ENCODE results near the gene BLZF1.
A peak's percentile ranks its signal among the peaks of the same experiment; 100 is the strongest.
"Not testable (repeated sequence)": the region's sequence is repeated elsewhere in the genome, so short reads cannot be mapped to it uniquely, and the experiment has no call there.

Gene BLZF1

DNA sequence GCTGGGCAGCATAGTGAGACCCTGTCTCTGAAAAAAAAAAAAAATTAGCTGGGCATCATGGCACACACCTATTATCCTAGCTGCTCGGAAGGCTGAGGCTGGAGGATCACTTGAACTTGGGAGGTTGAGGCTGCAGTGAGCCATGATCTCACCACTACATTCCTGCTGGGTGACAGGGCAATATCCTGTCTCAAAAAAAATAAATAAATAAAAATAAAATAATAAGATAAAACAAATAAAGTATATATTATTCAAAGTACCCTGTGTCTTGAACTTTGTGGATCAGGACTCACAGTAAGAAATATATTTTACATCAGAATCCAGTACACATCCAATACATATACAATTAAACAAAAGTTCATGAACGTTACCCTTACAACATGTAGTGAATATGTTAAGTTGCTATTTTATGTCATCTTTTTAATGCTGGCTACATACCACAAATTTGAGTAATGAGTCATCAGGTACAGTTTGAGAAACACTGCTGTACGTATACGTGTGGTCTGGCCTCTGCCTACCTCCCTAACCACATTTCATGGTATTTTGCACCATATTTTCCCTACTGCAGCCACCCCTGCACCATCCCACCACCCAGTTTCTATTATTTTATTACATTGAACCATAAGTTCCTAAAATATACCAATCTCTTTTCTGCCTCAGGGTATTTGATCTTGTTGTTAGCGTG lies 4.8 kb upstream of the BLZF1 start:
- Histone ChIP-seq H3K36me3 (ENCODE audit: insufficient read depth, low read length) (no peaks in the 10 kb centered on the region), H3K27me3 (ENCODE audit: control insufficient read depth, insufficient read depth, low read length) (no peaks in the 10 kb centered on the region)

GRCh38 chr1:169364948-169365347 lies 3.0 kb upstream of the BLZF1 start:
- Histone ChIP-seq H3K9me3 (replicated peaks; ENCODE audit: low read length) (peaks cover 4% of the 10 kb centered on the region), H3K4me2 (ENCODE audit: low read length) (no peak overlapping the region), H3K36me3 (ENCODE audit: insufficient read depth, low read length) (peaks cover 2% of the 10 kb centered on the region), H3K4me3 (ENCODE audit: low read length) (no peak overlapping the region), H3K27me3 (ENCODE audit: control insufficient read depth, insufficient read depth, low read length) (no peaks in the 10 kb centered on the region), H3K4me1 (ENCODE audit: control insufficient read depth, insufficient read depth, low read length) (peaks cover 28% of the 10 kb centered on the region), H3K9ac (ENCODE audit: low read depth, low read length) (no peak overlapping the region)

More for the DNA sequence above, 4.8 kb upstream of the BLZF1 start:
- peaks cover 21% of the 10 kb centered on the region for H3K4me1 ChIP-seq (ENCODE audit: control insufficient read depth, insufficient read depth, low read length)
- H3K4me2 ChIP-seq (ENCODE audit: low read length), result peak overlapping the region; percentile 58
- H3K9me3 ChIP-seq (replicated peaks; ENCODE audit: low read length), result peaks cover 4% of the 10 kb centered on the region
- peak overlapping the region; percentile 41 for H3K9ac ChIP-seq (ENCODE audit: low read depth, low read length)
- no peak overlapping the region for H3K4me3 ChIP-seq (ENCODE audit: low read length)

DNA sequence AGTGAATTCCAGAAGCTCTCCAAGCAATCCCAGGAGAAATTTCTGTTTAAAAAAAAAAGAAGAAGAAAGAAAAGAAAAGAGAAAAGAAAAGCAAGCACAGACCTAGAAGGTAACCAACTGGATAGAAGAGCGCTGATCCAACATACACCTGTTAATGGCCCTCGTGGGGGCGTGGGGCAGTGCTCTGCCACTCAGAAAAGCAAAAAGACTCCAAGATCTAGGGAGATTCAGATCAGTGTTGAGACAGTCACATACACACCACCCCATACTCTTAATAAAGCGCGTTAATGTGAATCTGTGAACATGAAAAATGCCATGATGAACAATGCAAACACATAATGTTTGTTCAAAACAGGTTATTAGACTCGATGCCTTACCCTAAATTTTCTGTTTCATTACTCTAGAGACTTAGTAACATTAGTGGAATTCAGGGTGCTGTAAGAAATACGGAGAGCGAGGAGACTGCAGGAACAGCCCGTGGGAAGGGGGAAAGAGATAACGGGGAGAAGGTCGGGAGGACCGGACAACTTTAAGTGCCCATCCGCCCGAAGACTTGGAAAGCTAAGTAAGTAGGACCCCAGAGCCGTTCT lies 804 bp upstream of the BLZF1 start:
- Histone ChIP-seq H3K4me2 (ENCODE audit: low read length) (peak overlapping the region; percentile 90), H3K36me3 (ENCODE audit: insufficient read depth, low read length) (peaks cover 19% of the 10 kb centered on the region), H3K4me3 (ENCODE audit: low read length) (peak overlapping the region; percentile 92), H3K9ac (ENCODE audit: low read depth, low read length) (peak overlapping the region; percentile 94), H3K27me3 (ENCODE audit: control insufficient read depth, insufficient read depth, low read length) (no peaks in the 10 kb centered on the region), H3K9me3 (replicated peaks; ENCODE audit: low read length) (peaks cover 4% of the 10 kb centered on the region), H3K4me1 (ENCODE audit: control insufficient read depth, insufficient read depth, low read length) (peaks cover 28% of the 10 kb centered on the region)

- H3K9ac ChIP-seq (ENCODE audit: low read depth, low read length), result peak overlapping the region; percentile 94
- peaks cover 20% of the 10 kb centered on the region for H3K4me1 ChIP-seq (ENCODE audit: control insufficient read depth, insufficient read depth, low read length)
- peak overlapping the region; percentile 92 for H3K4me3 ChIP-seq (ENCODE audit: low read length)
- H3K4me2 ChIP-seq (ENCODE audit: low read length), result peak overlapping the region; percentile 77
- peaks cover 4% of the 10 kb centered on the region for H3K9me3 ChIP-seq (replicated peaks; ENCODE audit: low read length)
- H3K36me3 ChIP-seq (ENCODE audit: insufficient read depth, low read length), result peaks cover 26% of the 10 kb centered on the region
- H3K27me3 ChIP-seq (ENCODE audit: control insufficient read depth, insufficient read depth, low read length), result no peaks in the 10 kb centered on the region
Observed at GRCh38 chr1:169368406-169368769, 393 bp downstream of the BLZF1 start.

DNA sequence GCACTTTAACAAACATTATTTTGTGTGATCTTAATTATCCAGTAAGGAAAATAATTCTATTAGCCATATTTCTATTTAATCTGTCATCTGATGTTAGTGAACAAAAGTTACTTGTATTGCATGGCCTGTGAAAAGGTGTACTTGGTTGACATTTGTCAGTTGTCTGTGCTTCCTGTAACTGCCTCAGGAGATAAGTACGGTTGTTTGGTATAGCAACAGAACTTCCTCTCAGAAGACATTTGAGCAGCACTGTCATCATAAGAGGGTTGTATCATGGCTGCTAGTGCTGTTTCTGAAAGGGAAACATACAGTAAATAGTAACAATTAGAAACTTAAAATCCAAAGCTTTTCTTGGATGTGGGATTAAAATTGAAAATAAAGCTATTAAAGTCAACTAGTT lies 3.4 kb downstream of the BLZF1 start:
- Histone ChIP-seq H3K4me2 (ENCODE audit: low read length) (no peak overlapping the region), H3K4me3 (ENCODE audit: low read length) (no peak overlapping the region), H3K9me3 (replicated peaks; ENCODE audit: low read length) (no peaks in the 10 kb centered on the region), H3K9ac (ENCODE audit: low read depth, low read length) (no peak overlapping the region), H3K27me3 (ENCODE audit: control insufficient read depth, insufficient read depth, low read length) (no peaks in the 10 kb centered on the region), H3K4me1 (ENCODE audit: control insufficient read depth, insufficient read depth, low read length) (peaks cover 14% of the 10 kb centered on the region), H3K36me3 (ENCODE audit: insufficient read depth, low read length) (peaks cover 34% of the 10 kb centered on the region)

DNA sequence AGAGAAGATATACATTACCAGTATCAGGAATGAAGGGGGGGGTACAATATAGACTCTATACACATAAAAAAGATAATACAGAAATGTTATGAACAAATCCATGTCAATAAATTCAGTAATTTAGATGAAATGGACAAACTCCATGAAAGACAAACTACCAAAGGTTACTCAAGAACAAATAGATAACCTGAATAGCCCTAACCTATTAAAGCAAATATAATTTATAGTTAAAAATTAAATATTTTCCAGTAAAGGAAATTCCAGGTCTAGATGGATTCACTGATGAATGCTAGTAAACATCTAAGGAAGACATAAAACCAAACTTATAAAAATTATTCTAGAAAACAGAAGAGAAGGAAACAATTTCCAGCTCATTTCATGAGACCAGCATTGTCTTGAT lies 13.2 kb downstream of the BLZF1 start:
- Histone ChIP-seq H3K9me3 (replicated peaks; ENCODE audit: low read length) (no peaks in the 10 kb centered on the region), H3K4me2 (ENCODE audit: low read length) (no peak overlapping the region), H3K4me1 (ENCODE audit: control insufficient read depth, insufficient read depth, low read length) (peaks cover 5% of the 10 kb centered on the region), H3K9ac (ENCODE audit: low read depth, low read length) (no peak overlapping the region), H3K27me3 (ENCODE audit: control insufficient read depth, insufficient read depth, low read length) (no peaks in the 10 kb centered on the region), H3K4me3 (ENCODE audit: low read length) (no peak overlapping the region), H3K36me3 (ENCODE audit: insufficient read depth, low read length) (peaks cover 85% of the 10 kb centered on the region)

DNA sequence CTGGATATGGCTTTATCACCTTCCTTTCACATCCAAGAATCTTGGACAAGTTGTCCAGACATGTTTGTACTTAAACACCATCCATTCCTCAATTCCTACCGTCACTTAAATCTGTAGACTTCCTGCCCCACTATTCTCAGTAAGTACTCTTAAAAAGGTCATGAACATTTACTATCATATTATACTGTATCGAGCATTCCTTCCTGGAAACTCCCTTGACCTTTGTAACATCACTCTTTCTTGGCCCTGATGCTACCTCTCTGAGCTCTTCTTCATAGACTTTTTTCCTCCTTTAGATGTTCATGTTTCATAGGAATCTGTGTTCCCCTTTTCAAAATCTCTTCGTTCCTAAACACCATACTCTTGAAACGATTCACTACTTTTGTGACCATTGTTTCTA lies 15.5 kb downstream of the BLZF1 start:
- no peak overlapping the region for H3K4me2 ChIP-seq (ENCODE audit: low read length)
- H3K27me3 ChIP-seq (ENCODE audit: control insufficient read depth, insufficient read depth, low read length), result no peaks in the 10 kb centered on the region
- no peaks in the 10 kb centered on the region for H3K9me3 ChIP-seq (replicated peaks; ENCODE audit: low read length)
- no peak overlapping the region for H3K9ac ChIP-seq (ENCODE audit: low read depth, low read length)
- peaks cover 5% of the 10 kb centered on the region for H3K4me1 ChIP-seq (ENCODE audit: control insufficient read depth, insufficient read depth, low read length)
- H3K4me3 ChIP-seq (ENCODE audit: low read length), result no peak overlapping the region
- peaks cover 80% of the 10 kb centered on the region for H3K36me3 ChIP-seq (ENCODE audit: insufficient read depth, low read length)

GRCh38 chr1:169387399-169387798 lies 19.4 kb downstream of the BLZF1 start:
- no peak overlapping the region for H3K4me2 ChIP-seq (ENCODE audit: low read length)
- H3K9me3 ChIP-seq (replicated peaks; ENCODE audit: low read length), result no peaks in the 10 kb centered on the region
- peaks cover 78% of the 10 kb centered on the region for H3K36me3 ChIP-seq (ENCODE audit: insufficient read depth, low read length)
- no peak overlapping the region for H3K9ac ChIP-seq (ENCODE audit: low read depth, low read length)
- H3K4me1 ChIP-seq (ENCODE audit: control insufficient read depth, insufficient read depth, low read length), result peaks cover 5% of the 10 kb centered on the region
- H3K27me3 ChIP-seq (ENCODE audit: control insufficient read depth, insufficient read depth, low read length), result no peaks in the 10 kb centered on the region
- no peak overlapping the region for H3K4me3 ChIP-seq (ENCODE audit: low read length)

DNA sequence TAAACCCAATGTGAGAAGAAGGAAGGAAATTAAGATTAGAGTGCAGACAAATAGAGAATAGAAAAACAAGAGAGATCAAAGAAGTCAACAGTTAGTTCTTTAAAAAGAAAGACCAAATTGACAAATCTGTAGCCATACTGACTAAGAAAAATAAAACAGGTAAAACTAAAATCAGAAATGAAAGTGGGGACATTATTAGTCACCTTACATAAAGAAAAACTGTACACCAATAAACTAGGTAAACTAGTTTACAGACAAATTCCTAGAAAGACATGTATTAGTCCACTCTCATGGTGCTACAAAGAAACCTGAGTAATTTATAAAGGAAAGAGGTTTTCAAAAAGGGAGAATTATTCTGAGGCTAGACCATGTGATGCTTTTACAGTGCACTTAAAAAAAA lies 22.3 kb downstream of the BLZF1 start:
- H3K4me1 ChIP-seq (ENCODE audit: control insufficient read depth, insufficient read depth, low read length), result no peaks in the 10 kb centered on the region
- H3K4me2 ChIP-seq (ENCODE audit: low read length), result no peak overlapping the region
- H3K36me3 ChIP-seq (ENCODE audit: insufficient read depth, low read length), result peaks cover 65% of the 10 kb centered on the region
- H3K9me3 ChIP-seq (replicated peaks; ENCODE audit: low read length), result no peaks in the 10 kb centered on the region
- H3K9ac ChIP-seq (ENCODE audit: low read depth, low read length), result no peak overlapping the region
- H3K27me3 ChIP-seq (ENCODE audit: control insufficient read depth, insufficient read depth, low read length), result no peaks in the 10 kb centered on the region
- no peak overlapping the region for H3K4me3 ChIP-seq (ENCODE audit: low read length)

DNA sequence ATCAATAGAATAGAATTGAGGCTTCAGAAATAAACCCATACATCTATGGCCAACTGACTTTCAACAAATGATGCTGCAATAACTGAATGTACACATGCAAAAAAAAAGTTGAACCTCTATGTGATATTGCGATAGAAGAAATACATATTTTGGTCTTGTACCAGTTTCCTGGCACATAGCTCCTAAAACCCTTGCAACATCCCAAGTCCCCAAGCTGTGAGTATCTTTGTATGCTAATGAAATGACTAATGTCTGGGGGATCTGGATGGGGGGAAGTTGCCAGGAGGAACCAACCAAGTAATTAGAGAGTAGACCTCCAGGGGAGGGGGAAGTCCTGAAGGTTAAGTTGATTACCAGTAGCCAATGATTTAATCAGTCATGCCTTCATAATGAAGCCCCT lies 24.4 kb downstream of the BLZF1 start:
- H3K9ac ChIP-seq (ENCODE audit: low read depth, low read length), result no peak overlapping the region
- H3K36me3 ChIP-seq (ENCODE audit: insufficient read depth, low read length), result peaks cover 49% of the 10 kb centered on the region
- H3K4me1 ChIP-seq (ENCODE audit: control insufficient read depth, insufficient read depth, low read length), result no peaks in the 10 kb centered on the region
- no peaks in the 10 kb centered on the region for H3K9me3 ChIP-seq (replicated peaks; ENCODE audit: low read length)
- no peaks in the 10 kb centered on the region for H3K27me3 ChIP-seq (ENCODE audit: control insufficient read depth, insufficient read depth, low read length)
- H3K4me2 ChIP-seq (ENCODE audit: low read length), result no peak overlapping the region
- no peak overlapping the region for H3K4me3 ChIP-seq (ENCODE audit: low read length)

- Histone ChIP-seq H3K27me3 (ENCODE audit: control insufficient read depth, insufficient read depth, low read length) (no peaks in the 10 kb centered on the region), H3K4me1 (ENCODE audit: control insufficient read depth, insufficient read depth, low read length) (no peaks in the 10 kb centered on the region), H3K36me3 (ENCODE audit: insufficient read depth, low read length) (peaks cover 22% of the 10 kb centered on the region), H3K9ac (ENCODE audit: low read depth, low read length) (no peak overlapping the region), H3K9me3 (replicated peaks; ENCODE audit: low read length) (no peaks in the 10 kb centered on the region), H3K4me3 (ENCODE audit: low read length) (no peak overlapping the region), H3K4me2 (ENCODE audit: low read length) (no peak overlapping the region)
Observed at GRCh38 chr1:169395955-169396354, 28.0 kb downstream of the BLZF1 start.

DNA sequence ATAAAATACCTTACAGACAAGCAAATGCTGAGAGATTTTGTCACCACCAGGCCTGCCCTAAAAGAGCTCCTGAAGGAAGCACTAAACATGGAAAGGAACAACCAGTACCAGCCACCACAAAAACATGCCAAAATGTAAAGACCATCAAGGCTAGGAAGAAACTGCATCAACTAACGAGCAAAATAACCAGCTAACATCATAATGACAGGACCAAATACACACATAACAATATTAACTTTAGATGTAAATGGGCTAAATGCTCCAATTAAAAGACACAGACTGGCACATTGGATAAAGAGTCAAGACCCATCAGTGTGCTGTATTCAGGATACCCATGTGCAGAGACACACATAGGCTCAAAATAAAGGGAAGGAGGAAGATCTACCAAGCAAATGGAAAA lies 34.6 kb downstream of the BLZF1 start:
- H3K9me3 ChIP-seq (replicated peaks; ENCODE audit: low read length); H3K27me3 ChIP-seq (ENCODE audit: control insufficient read depth, insufficient read depth, low read length); H3K4me1 ChIP-seq (ENCODE audit: control insufficient read depth, insufficient read depth, low read length); H3K4me3 ChIP-seq (ENCODE audit: low read length); H3K4me2 ChIP-seq (ENCODE audit: low read length); H3K9ac ChIP-seq (ENCODE audit: low read depth, low read length); H3K36me3 ChIP-seq (ENCODE audit: insufficient read depth, low read length): not testable (repeated sequence)
